NB4 (cell line): ENCODE data around the gene ENTPD2.

Source experiments
- MYC ChIP-seq: IDR thresholded peaks from 2 replicates; pipeline ENCODE4 v1.6.1; 2011; ENCODE audit warnings: low read depth, low read length
- POLR2A ChIP-seq: IDR thresholded peaks from 2 replicates; pipeline ENCODE4 v1.6.1; 2011; ENCODE audit warnings: mild to moderate bottlenecking; ENCODE audit not compliant: insufficient read length; ENCODE audit errors: extremely low read depth
- TF ChIP-seq, protein P1 (sequence below): IDR thresholded peaks from one replicate; pipeline ENCODE4 v1.5.1; 2012; ENCODE audit warnings: low read depth, low read length

DNA sequence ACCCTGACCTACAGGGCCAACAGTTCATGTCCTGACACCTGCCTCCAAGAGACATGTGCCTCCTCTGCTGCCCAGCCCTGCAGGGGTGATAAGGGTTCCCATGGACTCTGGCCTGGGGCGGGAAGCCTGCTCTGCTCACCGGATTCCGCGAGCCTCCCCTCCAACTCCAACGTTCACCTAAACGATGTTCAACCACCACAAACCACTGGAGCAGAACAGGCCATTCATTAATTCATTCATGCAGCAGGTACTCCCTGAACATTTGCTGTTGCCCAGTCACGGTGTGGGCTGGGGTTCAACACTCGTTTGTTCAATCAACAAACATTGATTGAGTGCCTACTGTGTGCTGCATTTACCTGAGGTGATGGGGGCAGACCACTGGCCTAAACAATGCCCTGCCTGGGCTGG, 20.1 kb upstream of the ENTPD2 start:
- TF ChIP-seq, protein P1, sequence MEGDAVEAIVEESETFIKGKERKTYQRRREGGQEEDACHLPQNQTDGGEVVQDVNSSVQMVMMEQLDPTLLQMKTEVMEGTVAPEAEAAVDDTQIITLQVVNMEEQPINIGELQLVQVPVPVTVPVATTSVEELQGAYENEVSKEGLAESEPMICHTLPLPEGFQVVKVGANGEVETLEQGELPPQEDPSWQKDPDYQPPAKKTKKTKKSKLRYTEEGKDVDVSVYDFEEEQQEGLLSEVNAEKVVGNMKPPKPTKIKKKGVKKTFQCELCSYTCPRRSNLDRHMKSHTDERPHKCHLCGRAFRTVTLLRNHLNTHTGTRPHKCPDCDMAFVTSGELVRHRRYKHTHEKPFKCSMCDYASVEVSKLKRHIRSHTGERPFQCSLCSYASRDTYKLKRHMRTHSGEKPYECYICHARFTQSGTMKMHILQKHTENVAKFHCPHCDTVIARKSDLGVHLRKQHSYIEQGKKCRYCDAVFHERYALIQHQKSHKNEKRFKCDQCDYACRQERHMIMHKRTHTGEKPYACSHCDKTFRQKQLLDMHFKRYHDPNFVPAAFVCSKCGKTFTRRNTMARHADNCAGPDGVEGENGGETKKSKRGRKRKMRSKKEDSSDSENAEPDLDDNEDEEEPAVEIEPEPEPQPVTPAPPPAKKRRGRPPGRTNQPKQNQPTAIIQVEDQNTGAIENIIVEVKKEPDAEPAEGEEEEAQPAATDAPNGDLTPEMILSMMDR = no peak
- TF ChIP-seq MYC (no peak), POLR2A (no peak)
